ENCODE results near the gene SLC19A1. TPM values are rescaled to one million over a fixed set of nuclear protein-coding genes. Genes with fewer than 3 reads are reported as not detected.
"Not testable (repeated sequence)": the region's sequence is repeated elsewhere in the genome, so short reads cannot be mapped to it uniquely, and the experiment has no call there.

Gene SLC19A1
- total RNA-seq, 1 donor from 2014 or later: 25.6 TPM

DNA sequence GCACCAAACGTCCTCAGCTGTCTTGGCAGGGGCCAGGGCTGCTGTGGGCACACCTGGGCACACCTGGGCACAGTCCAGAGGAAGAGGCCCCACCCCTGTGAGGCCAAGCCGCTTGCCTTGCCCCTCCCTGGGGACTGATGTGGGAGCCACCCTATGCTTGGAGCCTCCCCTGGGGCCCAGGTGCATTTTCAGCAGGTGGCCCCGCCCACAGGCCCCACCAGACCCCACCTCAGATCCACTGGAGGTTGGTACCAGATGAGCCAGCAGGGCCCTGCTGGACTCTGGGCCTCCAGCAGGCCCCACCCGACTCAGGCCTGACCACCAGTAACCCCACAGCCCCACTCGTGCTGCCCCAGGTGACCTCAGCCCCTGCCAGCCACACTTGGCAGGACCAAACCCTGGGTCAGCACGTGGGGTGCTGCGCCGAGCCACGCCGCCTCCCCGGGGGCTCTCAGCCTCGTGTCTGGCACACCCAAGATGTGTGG lies 8.8 kb downstream of the SLC19A1 start:
- Mint-ChIP-seq H3K9me3 (ENCODE audit: low read depth) (no peaks in the 10 kb centered on the region), H3K27me3 (no peaks in the 10 kb centered on the region), H3K36me3 (ENCODE audit: insufficient read depth) (peaks cover 5% of the 10 kb centered on the region), H3K4me1 (ENCODE audit: low read depth) (no peaks in the 10 kb centered on the region), H3K4me3 (ENCODE audit: low read depth) (no peak overlapping the region), H3K27ac (no peak overlapping the region)
- TF ChIP-seq, protein P1, sequence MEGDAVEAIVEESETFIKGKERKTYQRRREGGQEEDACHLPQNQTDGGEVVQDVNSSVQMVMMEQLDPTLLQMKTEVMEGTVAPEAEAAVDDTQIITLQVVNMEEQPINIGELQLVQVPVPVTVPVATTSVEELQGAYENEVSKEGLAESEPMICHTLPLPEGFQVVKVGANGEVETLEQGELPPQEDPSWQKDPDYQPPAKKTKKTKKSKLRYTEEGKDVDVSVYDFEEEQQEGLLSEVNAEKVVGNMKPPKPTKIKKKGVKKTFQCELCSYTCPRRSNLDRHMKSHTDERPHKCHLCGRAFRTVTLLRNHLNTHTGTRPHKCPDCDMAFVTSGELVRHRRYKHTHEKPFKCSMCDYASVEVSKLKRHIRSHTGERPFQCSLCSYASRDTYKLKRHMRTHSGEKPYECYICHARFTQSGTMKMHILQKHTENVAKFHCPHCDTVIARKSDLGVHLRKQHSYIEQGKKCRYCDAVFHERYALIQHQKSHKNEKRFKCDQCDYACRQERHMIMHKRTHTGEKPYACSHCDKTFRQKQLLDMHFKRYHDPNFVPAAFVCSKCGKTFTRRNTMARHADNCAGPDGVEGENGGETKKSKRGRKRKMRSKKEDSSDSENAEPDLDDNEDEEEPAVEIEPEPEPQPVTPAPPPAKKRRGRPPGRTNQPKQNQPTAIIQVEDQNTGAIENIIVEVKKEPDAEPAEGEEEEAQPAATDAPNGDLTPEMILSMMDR (IDR thresholded peaks at IDR 0.05; ENCODE audit: unreplicated experiment): no peak
- no peak for DNase-seq (ENCODE audit: low spot score, unreplicated experiment)

DNA sequence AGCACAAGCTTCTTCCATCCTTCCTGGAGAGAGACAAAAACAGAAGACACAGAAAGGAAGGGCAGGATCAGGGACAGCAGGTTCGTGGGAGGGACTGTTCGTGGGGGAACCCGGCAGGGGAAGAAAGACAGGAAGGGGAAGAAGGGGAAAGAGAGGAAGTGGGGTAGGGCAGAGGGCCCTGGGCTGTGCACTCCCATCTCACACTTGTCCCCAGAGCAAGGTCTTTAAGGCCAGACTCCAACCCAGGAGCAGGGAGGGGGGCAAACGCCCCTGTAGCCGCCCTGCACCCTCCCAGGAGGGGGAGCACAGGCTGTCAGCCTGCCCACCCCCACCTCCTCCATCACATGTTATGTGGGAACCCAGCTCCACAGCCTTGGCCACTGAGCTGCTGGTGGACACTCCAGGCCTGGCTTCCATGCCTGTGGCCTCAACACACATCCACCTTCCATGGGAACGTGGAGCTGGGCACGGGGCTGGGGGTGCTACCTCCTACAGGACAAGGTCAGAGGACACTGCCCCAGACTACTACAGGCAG lies 9.3 kb downstream of the SLC19A1 start:
- no peaks in the 10 kb centered on the region for H3K4me1 Mint-ChIP-seq (ENCODE audit: low read depth)
- no peak overlapping the region for H3K4me3 Mint-ChIP-seq (ENCODE audit: low read depth)
- H3K27me3 Mint-ChIP-seq: no peaks in the 10 kb centered on the region
- DNase-seq (ENCODE audit: low spot score, unreplicated experiment): no peak
- H3K36me3 Mint-ChIP-seq (ENCODE audit: insufficient read depth): peaks cover 5% of the 10 kb centered on the region
- no peaks in the 10 kb centered on the region for H3K9me3 Mint-ChIP-seq (ENCODE audit: low read depth)
- TF ChIP-seq, protein P1 (IDR thresholded peaks at IDR 0.05; ENCODE audit: unreplicated experiment): no peak
- H3K27ac Mint-ChIP-seq: no peak overlapping the region

DNA sequence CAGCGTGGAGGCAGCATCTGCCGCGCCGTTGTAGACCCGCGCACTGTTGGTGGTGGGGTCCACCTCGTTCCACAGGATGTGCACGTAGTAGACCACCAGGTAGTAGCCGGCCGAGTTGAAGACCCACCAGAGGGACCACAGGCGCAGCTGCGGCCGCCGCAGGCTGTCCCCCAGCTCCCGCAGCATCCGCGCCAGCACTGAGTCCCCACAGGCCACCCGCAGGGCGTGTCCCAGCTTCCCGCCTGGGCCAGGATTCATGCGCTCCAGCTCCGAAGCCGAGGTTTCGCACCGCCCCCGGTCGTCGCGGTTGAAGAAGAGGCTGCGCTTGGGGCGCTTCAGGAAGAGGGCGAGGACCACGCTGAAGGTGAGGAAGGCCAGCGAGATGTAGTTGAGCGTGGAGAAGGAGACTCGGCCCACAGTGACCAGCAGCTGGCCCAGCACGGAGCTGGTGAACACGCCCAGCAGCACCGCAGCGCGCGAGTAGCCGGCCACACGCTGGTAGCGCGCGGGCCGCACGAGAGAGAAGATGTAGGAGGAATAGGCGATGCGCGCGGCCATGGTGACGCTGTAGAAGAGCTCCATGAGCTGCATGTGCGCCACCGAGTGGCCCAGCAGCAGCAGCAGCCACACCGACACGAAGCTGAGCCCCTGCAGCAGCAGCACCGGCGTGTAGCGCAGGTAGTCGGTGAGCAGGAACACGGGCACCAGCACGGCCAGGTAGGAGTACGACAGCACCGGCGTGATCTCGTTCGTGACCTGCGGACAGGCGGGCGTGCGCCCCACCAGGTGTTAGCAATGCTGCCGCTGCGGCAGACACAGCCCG lies 10.6 kb downstream of the SLC19A1 start:
- Mint-ChIP-seq H3K36me3 (ENCODE audit: insufficient read depth) (peaks cover 11% of the 10 kb centered on the region), H3K27me3 (no peaks in the 10 kb centered on the region), H3K9me3 (ENCODE audit: low read depth) (no peaks in the 10 kb centered on the region), H3K4me3 (ENCODE audit: low read depth) (no peak overlapping the region), H3K27ac (no peak overlapping the region), H3K4me1 (ENCODE audit: low read depth) (no peaks in the 10 kb centered on the region)
- no peak for DNase-seq (ENCODE audit: low spot score, unreplicated experiment)
- TF ChIP-seq, protein P1 (IDR thresholded peaks at IDR 0.05; ENCODE audit: unreplicated experiment): no peak

DNA sequence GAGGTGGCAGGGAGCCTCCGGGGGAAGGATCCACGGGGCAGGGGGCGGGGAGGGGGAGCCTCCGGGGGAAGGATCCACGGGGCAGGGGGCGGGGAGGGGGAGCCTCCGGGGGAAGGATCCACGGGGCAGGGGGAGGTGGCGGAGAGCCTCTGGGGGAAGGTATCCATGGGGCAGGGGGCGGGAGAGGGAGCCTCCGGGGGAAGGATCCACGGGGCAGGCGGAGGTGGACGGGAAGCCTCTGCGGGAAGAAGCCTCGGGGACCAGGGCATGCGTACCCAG lies 11.2 kb downstream of the SLC19A1 start:
- H3K27ac Mint-ChIP-seq; H3K4me1 Mint-ChIP-seq (ENCODE audit: low read depth); H3K4me3 Mint-ChIP-seq (ENCODE audit: low read depth); H3K36me3 Mint-ChIP-seq (ENCODE audit: insufficient read depth); H3K9me3 Mint-ChIP-seq (ENCODE audit: low read depth); H3K27me3 Mint-ChIP-seq; DNase-seq (ENCODE audit: low spot score, unreplicated experiment): not testable (repeated sequence)

DNA sequence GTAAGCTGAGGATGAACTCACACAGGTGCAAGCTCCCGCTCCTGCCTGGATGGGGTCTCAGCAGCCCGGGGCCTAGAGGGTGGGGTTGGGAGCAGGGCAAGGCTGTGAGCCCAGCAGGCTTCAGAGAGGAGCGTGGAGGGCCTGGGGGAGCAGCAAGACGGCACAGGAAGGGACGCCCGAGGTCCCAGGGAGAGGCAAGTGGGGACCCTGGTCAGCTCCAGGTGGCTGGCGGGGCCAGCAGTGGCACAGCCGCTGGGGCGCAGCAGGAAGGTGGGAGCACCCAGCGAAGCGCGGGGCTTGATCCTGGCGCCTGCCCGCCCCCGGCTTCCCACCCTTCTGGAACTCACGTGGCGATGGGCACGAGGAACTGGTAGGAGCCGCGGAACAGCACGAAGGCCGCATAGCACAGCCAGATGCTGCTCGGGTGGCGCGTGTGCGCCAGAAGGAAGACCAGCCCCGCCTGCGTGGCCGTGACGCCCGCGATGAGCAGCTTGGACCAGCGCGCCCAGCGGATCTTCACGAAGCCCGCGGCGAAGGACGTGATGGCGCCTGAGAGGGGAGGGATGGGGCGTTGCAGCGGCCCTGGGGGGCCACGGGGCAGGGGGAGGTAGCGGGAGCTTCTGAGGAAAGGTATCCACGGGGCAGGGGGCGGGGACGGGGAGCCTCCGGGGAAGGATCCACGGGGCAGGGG lies 11.7 kb downstream of the SLC19A1 start:
- no peak for DNase-seq (ENCODE audit: low spot score, unreplicated experiment)
- H3K4me3 Mint-ChIP-seq (ENCODE audit: low read depth): no peak overlapping the region
- no peak overlapping the region for H3K27ac Mint-ChIP-seq
- TF ChIP-seq, protein P1 (IDR thresholded peaks at IDR 0.05; ENCODE audit: unreplicated experiment): no peak
- no peaks in the 10 kb centered on the region for H3K27me3 Mint-ChIP-seq
- no peaks in the 10 kb centered on the region for H3K9me3 Mint-ChIP-seq (ENCODE audit: low read depth)
- H3K36me3 Mint-ChIP-seq (ENCODE audit: insufficient read depth): peaks cover 10% of the 10 kb centered on the region
- no peaks in the 10 kb centered on the region for H3K4me1 Mint-ChIP-seq (ENCODE audit: low read depth)

Data from progenitor cell of endocrine pancreas (in vitro differentiated cells).